Activated CD8-positive, alpha-beta T cell treated with anti-CD3 and anti-CD28 coated beads for 36 hours (primary cell): ENCODE data around the gene HABP2. TPM values are rescaled to one million over a fixed set of nuclear protein-coding genes. Genes with fewer than 3 reads are reported as not detected.

Experiments
- ATAC-seq: fragments of 200-7000 bp; cut with Tn5 transposase; one replicate; pipeline ENCODE4 v1.10.0; 2021; ENCODE audit warnings: mild to moderate bottlenecking, moderate library complexity
- CTCF ChIA-PET: fragments of 350-600 bp; sonication (Branson Sonifier 250); formaldehyde crosslinking; loops from one replicate; lab custom pipeline; 2021; ENCODE audit warnings: antibody characterized with exemption; lab: Charles Lee
- POLR2A ChIA-PET: fragments of 350-600 bp; sonication (Branson Sonifier 250); formaldehyde crosslinking; loops from one replicate; lab custom pipeline; 2021; ENCODE audit warnings: antibody characterized with exemption; lab: Charles Lee
- DNase-seq: peaks from one replicate; pipeline ENCODE4 v3.0.0-alpha.2; 2020
- H3K27ac Mint-ChIP-seq: one replicate; pipeline ENCODE4 v1.8.0; 2021; ENCODE audit warnings: mild to moderate bottlenecking, mixed read lengths
- H3K27me3 Mint-ChIP-seq: one replicate; pipeline ENCODE4 v1.8.0; 2021; ENCODE audit warnings: mixed read lengths
- H3K36me3 Mint-ChIP-seq: one replicate; pipeline ENCODE4 v1.8.0; 2021; ENCODE audit warnings: low read depth, mixed read lengths
- H3K4me1 Mint-ChIP-seq: one replicate; pipeline ENCODE4 v1.8.0; 2021; ENCODE audit warnings: low read depth, mixed read lengths
- H3K4me3 Mint-ChIP-seq: one replicate; pipeline ENCODE4 v1.8.0; 2021; ENCODE audit warnings: mild to moderate bottlenecking, moderate library complexity, mixed read lengths
- H3K9me3 Mint-ChIP-seq: one replicate; pipeline ENCODE4 v1.8.0; 2021; ENCODE audit warnings: mixed read lengths
- CTCF ChIP-seq: fragments of 200-600 bp; IDR thresholded peaks from one replicate; pipeline ENCODE4 v1.8.0; 2022; ENCODE audit warnings: antibody characterized with exemption, mild to moderate bottlenecking
- intact Hi-C: fragments of 100-400 bp; cut with micrococcal nuclease; formaldehyde crosslinking; loops from one replicate; pipeline ENCODE4 v1.10.0; 2022
- total RNA-seq, 2 experiments: library from RNA; stranded (reverse); gene quantifications; one replicate each; pipeline ENCODE4 v1.2.3, GENCODE V29; 2021

Gene HABP2
- total RNA-seq, 2 experiments from 2014 or later: not detected

GRCh38 chr10:113592380-113592779 lies 39.5 kb downstream of the HABP2 start:
- TF ChIP-seq CTCF: no peak
- CTCF ChIA-PET: no interaction called here
- H3K27ac Mint-ChIP-seq: no peak overlapping the region

DNA sequence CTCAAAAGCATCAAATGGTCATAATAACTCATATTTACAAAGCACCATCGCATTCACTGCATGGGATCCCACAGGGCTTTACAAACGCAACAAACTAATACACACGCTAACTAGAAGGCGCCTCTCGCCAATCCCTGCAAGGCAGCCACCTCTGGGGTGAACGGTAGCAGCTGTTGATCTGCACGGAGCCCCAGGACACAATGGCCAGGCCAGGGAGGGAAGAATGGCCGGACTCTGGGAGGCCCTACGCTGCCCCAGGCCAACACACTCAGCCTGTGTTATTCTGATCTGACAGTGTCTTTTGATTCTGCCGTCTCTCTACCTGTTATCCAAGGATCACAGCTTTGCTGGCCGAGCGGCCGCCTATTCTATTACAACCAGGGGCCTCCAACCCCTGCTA lies 41.8 kb downstream of the HABP2 start:
- CTCF ChIA-PET: no interaction called here
- no peak overlapping the region for H3K27ac Mint-ChIP-seq
- no peak overlapping the region for H3K4me3 Mint-ChIP-seq
- H3K27me3 Mint-ChIP-seq: peaks cover 15% of the 10 kb centered on the region
- no peak for DNase-seq
- POLR2A ChIA-PET: no interaction called here
- intact Hi-C loops: no loop called here
- ATAC-seq: no peak
- no peak for TF ChIP-seq CTCF
- H3K4me1 Mint-ChIP-seq: peaks cover 5% of the 10 kb centered on the region
- no peaks in the 10 kb centered on the region for H3K36me3 Mint-ChIP-seq
- no peaks in the 10 kb centered on the region for H3K9me3 Mint-ChIP-seq

More at GRCh38 chr10:113592380-113592779, 39.5 kb downstream of the HABP2 start:
- ATAC-seq (no peak), DNase-seq (no peak)
- H3K4me1 Mint-ChIP-seq: peaks cover 5% of the 10 kb centered on the region
- no peak overlapping the region for H3K4me3 Mint-ChIP-seq
- H3K36me3 Mint-ChIP-seq: no peaks in the 10 kb centered on the region
- intact Hi-C loops: no loop called here
- POLR2A ChIA-PET: no interaction called here
- H3K9me3 Mint-ChIP-seq: no peaks in the 10 kb centered on the region
- peaks cover 9% of the 10 kb centered on the region for H3K27me3 Mint-ChIP-seq

- ChIA-PET CTCF (interaction anchor here (1.2 kb wide), 1 partner anchor 37 kb away, joined by 3 read pairs; no protein-coding TSS in a partner anchor), POLR2A (no interaction called here)
- no peaks in the 10 kb centered on the region for H3K36me3 Mint-ChIP-seq
- H3K27ac Mint-ChIP-seq: no peak overlapping the region
- ATAC-seq: no peak
- no peaks in the 10 kb centered on the region for H3K4me1 Mint-ChIP-seq
- no peaks in the 10 kb centered on the region for H3K9me3 Mint-ChIP-seq
- intact Hi-C loops: no loop called here
- no peak overlapping the region for H3K4me3 Mint-ChIP-seq
- no peak for DNase-seq
- H3K27me3 Mint-ChIP-seq: peaks cover 13% of the 10 kb centered on the region
- TF ChIP-seq CTCF: no peak
These were observed 47.7 kb downstream of the HABP2 start for GRCh38 chr10:113600569-113600968.

DNA sequence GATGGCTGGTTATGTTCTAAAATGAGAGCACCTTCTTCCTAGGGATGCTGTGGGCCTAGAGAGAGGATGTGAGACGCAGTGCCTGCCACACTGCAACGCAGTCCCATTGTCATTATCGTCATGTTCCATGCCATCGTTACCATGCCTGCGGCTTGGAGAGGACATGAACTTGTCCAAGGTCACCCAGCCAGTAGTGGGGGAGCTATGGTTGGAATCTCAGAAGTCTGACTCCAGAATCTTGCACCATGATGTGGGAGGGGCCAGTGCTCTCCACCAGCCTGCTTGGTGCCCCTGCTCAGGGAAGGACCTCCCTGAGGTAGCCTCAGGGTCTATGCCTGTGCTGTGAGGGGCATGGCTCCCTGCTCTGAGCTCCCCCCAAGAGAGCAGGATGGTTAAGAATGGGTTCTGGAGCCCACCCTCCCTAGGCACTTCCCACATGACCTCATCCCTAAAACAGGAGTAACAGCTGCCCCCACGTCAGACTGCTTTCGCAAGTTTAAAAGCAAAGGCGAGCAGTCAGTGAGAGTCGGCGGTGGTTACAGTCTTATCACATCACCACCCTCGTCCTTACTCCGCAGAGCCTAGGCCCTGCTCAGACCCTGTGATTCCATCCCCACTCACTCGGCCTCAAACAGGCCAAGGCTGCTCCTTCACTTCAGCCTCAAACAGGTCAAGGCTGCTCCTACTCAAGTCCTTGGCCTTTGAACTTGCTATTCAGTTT lies 50.4 kb downstream of the HABP2 start:
- CTCF ChIA-PET: no interaction called here
- POLR2A ChIA-PET: no interaction called here
- peaks cover 10% of the 10 kb centered on the region for H3K27me3 Mint-ChIP-seq
- TF ChIP-seq CTCF: no peak
- H3K4me1 Mint-ChIP-seq: no peaks in the 10 kb centered on the region
- DNase-seq: no peak
- H3K4me3 Mint-ChIP-seq: no peak overlapping the region
- H3K27ac Mint-ChIP-seq: no peak overlapping the region
- H3K9me3 Mint-ChIP-seq: no peaks in the 10 kb centered on the region
- no peaks in the 10 kb centered on the region for H3K36me3 Mint-ChIP-seq
- no peak for ATAC-seq
- intact Hi-C loops: no loop called here

DNA sequence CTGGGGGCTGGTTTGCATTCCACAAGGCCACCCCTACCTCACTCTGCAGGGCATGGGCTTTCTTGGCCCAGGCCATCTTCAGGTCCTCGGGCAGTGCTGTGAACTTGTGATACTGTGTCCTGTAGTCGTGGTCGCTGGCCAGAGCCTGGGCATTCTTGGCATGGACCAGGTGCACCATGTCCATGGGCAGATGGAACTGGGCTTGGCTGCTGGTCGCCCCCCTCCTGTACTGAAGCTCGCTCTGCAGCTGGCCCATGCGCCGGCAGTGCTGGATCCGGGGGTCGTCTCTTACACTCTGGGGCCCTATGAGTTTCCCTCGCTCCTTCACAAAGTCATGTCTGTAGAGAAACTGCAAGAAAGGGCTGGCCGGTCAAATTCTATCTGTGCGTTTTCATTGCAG lies 51.7 kb downstream of the HABP2 start:
- peaks cover 8% of the 10 kb centered on the region for H3K27me3 Mint-ChIP-seq
- POLR2A ChIA-PET: no interaction called here

More for the DNA sequence above, 51.7 kb downstream of the HABP2 start:
- no peaks in the 10 kb centered on the region for H3K9me3 Mint-ChIP-seq
- no peak for TF ChIP-seq CTCF
- no peaks in the 10 kb centered on the region for H3K4me1 Mint-ChIP-seq
- CTCF ChIA-PET: no interaction called here
- H3K27ac Mint-ChIP-seq: no peak overlapping the region
- intact Hi-C loops: no loop called here
- ATAC-seq: no peak
- H3K36me3 Mint-ChIP-seq: no peaks in the 10 kb centered on the region
- no peak for DNase-seq
- no peak overlapping the region for H3K4me3 Mint-ChIP-seq
